H1 (cell line): ENCODE data around the gene TBC1D3B. TPM values are rescaled to one million over a fixed set of nuclear protein-coding genes. Genes with fewer than 3 reads are reported as not detected.

Source experiments
- CTCF ChIA-PET: fragments of 300-600 bp; sonication (Branson Sonifier 250); formaldehyde crosslinking; loops from one replicate; lab custom pipeline; 2021; ENCODE audit not compliant: partially characterized antibody; lab: Charles Lee
- POLR2A ChIA-PET: fragments of 300-600 bp; sonication (Branson Sonifier 250); formaldehyde crosslinking; loops from one replicate; lab custom pipeline; 2021; ENCODE audit warnings: inconsistent platforms; ENCODE audit not compliant: partially characterized antibody; lab: Charles Lee
- DNase-seq, 2 experiments: peaks; one replicate each; pipeline versions ENCODE4 v3.0.0 to v3.0.0-alpha.2; 2010 to 2022; ENCODE audit warnings: low spot score in 2 of 2, low read depth in 1 of 2, mixed read lengths in 1 of 2
- FAIRE-seq: peaks from 2 replicates; lab custom pipeline; 2011; peaks lifted over from hg19 to GRCh38; lab: Jason Lieb, UNC
- H2AFZ ChIP-seq: 2 replicates; pipeline ENCODE4 v1.8.1; 2012; ENCODE audit warnings: low read length, inconsistent platforms
- H2AK5ac ChIP-seq: 2 replicates; pipeline ENCODE4 v1.6.1; 2013; ENCODE audit warnings: low read depth, low read length
- H2BK120ac ChIP-seq: replicated peaks from 2 replicates; pipeline ENCODE3; 2013; ENCODE audit warnings: low read depth, low read length, inconsistent platforms
- H2BK12ac ChIP-seq: 2 replicates; pipeline ENCODE4 v1.6.1; 2013; ENCODE audit warnings: low read depth, low read length
- H2BK15ac ChIP-seq: 2 replicates; pipeline ENCODE4 v1.6.1; 2013; ENCODE audit warnings: low read length
- H2BK20ac ChIP-seq: 2 replicates; pipeline ENCODE4 v1.6.1; 2013; ENCODE audit warnings: low read length
- H2BK5ac ChIP-seq: 2 replicates; pipeline ENCODE4 v1.6.1; 2013; ENCODE audit warnings: low read depth, low read length
- H3K14ac ChIP-seq: 2 replicates; pipeline ENCODE4 v1.6.1; 2013; ENCODE audit warnings: inconsistent platforms; ENCODE audit not compliant: insufficient read length
- H3K18ac ChIP-seq: 2 replicates; pipeline ENCODE4 v1.6.1; 2013; ENCODE audit warnings: low read length; ENCODE audit errors: extremely low read depth
- H3K23ac ChIP-seq: 2 replicates; pipeline ENCODE4 v1.6.1; 2013; ENCODE audit warnings: inconsistent platforms; ENCODE audit not compliant: insufficient read length
- H3K23me2 ChIP-seq: 2 replicates; pipeline ENCODE4 v1.6.1; 2013; ENCODE audit warnings: low read depth, low read length
- H3K27ac ChIP-seq: 2 replicates; pipeline ENCODE4 v1.6.1; 2011; ENCODE audit warnings: low read depth, low read length, inconsistent platforms
- H3K27me3 ChIP-seq, 4 experiments: replicated peaks in 1 of 4; 1 replicate in 1 of 4; 2 replicates in 3 of 4; pipeline versions ENCODE4 v1.6.1 to v1.8.1; 2011 to 2013; ENCODE audit warnings: low read length in 3 of 4, mild to moderate bottlenecking in 3 of 4, inconsistent platforms in 2 of 4, mixed read lengths in 2 of 4, moderate library complexity in 1 of 4; ENCODE audit not compliant: control insufficient read depth in 3 of 4, insufficient read depth in 3 of 4; ENCODE audit errors: extremely low read depth in 1 of 4
- H3K36me3 ChIP-seq, 4 experiments: 2 replicates each; pipeline versions ENCODE4 v1.6.1 to v1.8.1; 2011 to 2013; ENCODE audit warnings: mild to moderate bottlenecking in 4 of 4, low read length in 3 of 4, moderate library complexity in 2 of 4, control low read depth in 1 of 4, inconsistent platforms in 1 of 4; ENCODE audit not compliant: insufficient read depth in 4 of 4, control insufficient read depth in 2 of 4
- H3K4ac ChIP-seq: replicated peaks from 2 replicates; pipeline ENCODE3; 2013; ENCODE audit warnings: low read length, low read depth, mixed read lengths, inconsistent platforms; ENCODE audit not compliant: insufficient read length
- H3K4me1 ChIP-seq, 4 experiments: replicated peaks in 1 of 4; 1 replicate in 1 of 4; 2 replicates in 3 of 4; pipeline versions ENCODE4 v1.6.1 to v1.8.1; 2011 to 2013; ENCODE audit warnings: low read length in 3 of 4, inconsistent platforms in 2 of 4, mixed read lengths in 1 of 4; ENCODE audit not compliant: insufficient read depth in 4 of 4, control insufficient read depth in 3 of 4
- H3K4me2 ChIP-seq, 2 experiments: 2 replicates each; pipeline versions ENCODE4 v1.6.1 to v1.8.1; 2011 to 2013; ENCODE audit warnings: low read depth in 2 of 2, low read length in 2 of 2, control low read depth in 1 of 2, inconsistent platforms in 1 of 2, mild to moderate bottlenecking in 1 of 2; ENCODE audit not compliant: insufficient read depth in 1 of 2
- H3K4me3 ChIP-seq, 4 experiments: fragments of 200-600, 300-600 bp in 1 of 4; sonication (generic), shearing (Covaris generic), sonication (Bioruptor Twin) in 1 of 4; 2 replicates each; pipeline versions ENCODE4 v1.5.1 to v1.8.1; 2011 to 2016; ENCODE audit warnings: low read length in 4 of 4, low read depth in 3 of 4, control low read depth in 2 of 4, inconsistent platforms in 2 of 4, mild to moderate bottlenecking in 2 of 4, mixed read lengths in 1 of 4, moderate library complexity in 1 of 4; ENCODE audit not compliant: insufficient read depth in 2 of 4; ENCODE audit errors: extremely low read depth in 1 of 4
- H3K56ac ChIP-seq: replicated peaks from 2 replicates; pipeline ENCODE3; 2013; ENCODE audit warnings: low read depth, mild to moderate bottlenecking, mixed read lengths, low read length, inconsistent platforms; ENCODE audit not compliant: insufficient read length
- H3K79me1 ChIP-seq: 2 replicates; pipeline ENCODE4 v1.6.1; 2013; ENCODE audit warnings: low read depth, low read length, control low read depth
- H3K79me2 ChIP-seq, 2 experiments: 2 replicates each; pipeline versions ENCODE4 v1.6.1 to v1.8.1; 2012 to 2013; ENCODE audit warnings: low read length in 2 of 2, mild to moderate bottlenecking in 2 of 2, inconsistent platforms in 1 of 2; ENCODE audit not compliant: insufficient read depth in 2 of 2, control insufficient read depth in 1 of 2
- H3K9ac ChIP-seq, 4 experiments: replicated peaks in 1 of 4; 1 replicate in 1 of 4; 2 replicates in 3 of 4; pipeline versions ENCODE4 v1.6.1 to v1.8.1; 2011 to 2013; ENCODE audit warnings: low read depth in 3 of 4, low read length in 3 of 4, control low read depth in 2 of 4, mild to moderate bottlenecking in 2 of 4, moderate library complexity in 2 of 4, inconsistent platforms in 1 of 4; ENCODE audit errors: extremely low read depth in 1 of 4
- H3K9me3 ChIP-seq, 2 experiments: 2 replicates each; pipeline versions ENCODE4 v1.6.1 to v1.8.1; 2012 to 2013; ENCODE audit warnings: mild to moderate bottlenecking in 2 of 2, moderate library complexity in 2 of 2, control low read depth in 1 of 2, inconsistent platforms in 1 of 2, low read depth in 1 of 2, low read length in 1 of 2, mixed read lengths in 1 of 2; ENCODE audit not compliant: insufficient read depth in 2 of 2
- H4K20me1 ChIP-seq, 2 experiments: replicated peaks in 1 of 2; 2 replicates each; pipeline versions ENCODE3 to v1.8.1; 2011 to 2013; ENCODE audit warnings: inconsistent platforms in 2 of 2, low read length in 2 of 2, mild to moderate bottlenecking in 1 of 2; ENCODE audit not compliant: insufficient read depth in 2 of 2, control insufficient read depth in 1 of 2
- H4K5ac ChIP-seq: 2 replicates; pipeline ENCODE4 v1.6.1; 2013; ENCODE audit warnings: low read length, low read depth, mixed read lengths, inconsistent platforms; ENCODE audit not compliant: insufficient read length
- H4K8ac ChIP-seq: 2 replicates; pipeline ENCODE4 v1.8.0; 2013; ENCODE audit warnings: mild to moderate bottlenecking, moderate library complexity, low read length, inconsistent platforms; ENCODE audit not compliant: insufficient read depth; ENCODE audit errors: extremely low read depth
- H4K91ac ChIP-seq: replicated peaks from 2 replicates; pipeline ENCODE3; 2013; ENCODE audit warnings: low read length, mixed read lengths, inconsistent platforms; ENCODE audit not compliant: insufficient read length
- ATF3 ChIP-seq: IDR thresholded peaks from 2 replicates; pipeline ENCODE4 v1.6.1; 2011; ENCODE audit warnings: low read depth, mild to moderate bottlenecking, low read length; ENCODE audit not compliant: insufficient read depth
- BACH1 ChIP-seq: IDR thresholded peaks from 2 replicates; pipeline ENCODE4 v1.6.1; 2012; ENCODE audit warnings: low read length, improper control_type of control experiment
- CBX5 ChIP-seq: fragments of 300-800, 300-1000 bp; sonication (generic); IDR thresholded peaks from 2 replicates; pipeline ENCODE4 v1.7.1; 2016; ENCODE audit warnings: antibody characterized with exemption, low read length, low read depth
- CREB1 ChIP-seq: IDR thresholded peaks from 2 replicates; pipeline ENCODE4 v1.6.1; 2012; ENCODE audit warnings: inconsistent platforms
- CTCF ChIP-seq, 3 experiments: IDR thresholded peaks; 1 replicate in 2 of 3; 2 replicates in 1 of 3; pipeline versions ENCODE4 v1.5.1 to v1.6.1; 2011; ENCODE audit warnings: low read length in 3 of 3, mild to moderate bottlenecking in 3 of 3, inconsistent platforms in 2 of 3, low read depth in 1 of 3, moderate library complexity in 1 of 3; ENCODE audit not compliant: insufficient read depth in 1 of 3; ENCODE audit errors: control extremely low read depth in 1 of 3
- JUN ChIP-seq: IDR thresholded peaks from 2 replicates; pipeline ENCODE4 v1.6.1; 2011; ENCODE audit warnings: low read depth, mild to moderate bottlenecking, improper control_type of control experiment, low read length
- MAFK ChIP-seq: IDR thresholded peaks from 2 replicates; pipeline ENCODE4 v1.6.1; 2012; ENCODE audit warnings: low read depth, mild to moderate bottlenecking, improper control_type of control experiment, low read length
- PHF8 ChIP-seq: fragments of 200-600 bp; sonication (generic); conservative IDR thresholded peaks from 2 replicates; pipeline ENCODE4 v1.7.1; 2012; ENCODE audit warnings: low read depth, mild to moderate bottlenecking, inconsistent platforms, low read length, moderate library complexity
- TAF7 ChIP-seq: optimal IDR thresholded peaks from 2 replicates; pipeline ENCODE3; 2011; ENCODE audit warnings: low read depth, mild to moderate bottlenecking, inconsistent platforms, low read length, moderate library complexity, borderline replicate concordance
- TCF12 ChIP-seq: IDR thresholded peaks from 2 replicates; pipeline ENCODE4 v1.6.1; 2011; ENCODE audit warnings: low read depth, mild to moderate bottlenecking, low read length
- WGBS, 2 experiments: shearing (Covaris generic) in 1 of 2; methylation state at CpG; one replicate each; pipeline versions ENCODE4 v1.1.6 to v1.1.7; 2013 to 2015; ENCODE audit warnings: low lambda C conversion rate in 2 of 2, mixed read lengths in 2 of 2, inconsistent platforms in 1 of 2, low coverage in 1 of 2, missing lambda C conversion rate in 1 of 2; ENCODE audit not compliant: insufficient replicate concordance in 2 of 2, insufficient coverage in 1 of 2, insufficient read length in 1 of 2; ENCODE audit errors: extremely low coverage in 1 of 2, missing lambda C conversion rate in 1 of 2; 5-methylcytosine and 5-hydroxymethylcytosine counted together
- polyA plus RNA-seq, 7 experiments: library from polyadenylated mRNA; depleted of rRNA in 3 of 7; stranded (reverse) in 5 of 7; unstranded in 2 of 7; fragments of >200 nt in 5 of 7; fragments of 200-250 nt in 2 of 7; gene quantifications; 1 replicate in 5 of 7; 2 replicates in 1 of 7; 4 replicates in 1 of 7; pipeline versions ENCODE4 v1.2.1 to v1.2.3, GENCODE V29; 2011 to 2013; ENCODE audit warnings: missing spikeins in 2 of 7, mixed read lengths in 2 of 7
- total RNA-seq: library from RNA; stranded (reverse); fragmentation: NEBNext Ultra II Directional; extraction: Animal tissue kit (Norgen Biotek cat#: 25700); gene quantifications from 2 replicates; pipeline ENCODE4 v1.2.1, GENCODE V29; 2021

Gene TBC1D3B
- total and polyA plus RNA-seq, 2 of the 8 experiments (the other 6 are each of a cell fraction or from before 2014, with no cell fraction given), result 0.54 to 6.2 TPM

- Histone ChIP-seq H3K23me2 (no peaks in the 10 kb centered on the region), H2AK5ac (no peak overlapping the region), H3K9me3 (no peaks in the 10 kb centered on the region), H3K4me3 (no peak overlapping the region), H4K8ac (no peak overlapping the region), H4K5ac (no peak overlapping the region), H3K27me3 (no peaks in the 10 kb centered on the region), H4K20me1 (no peaks in the 10 kb centered on the region), H3K9ac (no peak overlapping the region), H3K36me3 (no peaks in the 10 kb centered on the region), H2BK12ac (no peak overlapping the region), H3K18ac (no peak overlapping the region), H3K4ac (no peak overlapping the region), H4K91ac (no peak overlapping the region), H3K79me1 (no peaks in the 10 kb centered on the region), H2BK5ac (no peak overlapping the region), H3K4me2 (no peak overlapping the region), H2AFZ (no peak overlapping the region), H3K56ac (no peak overlapping the region), H2BK15ac (no peak overlapping the region), H2BK120ac (no peak overlapping the region), H3K23ac (no peak overlapping the region), H3K4me1 (peaks cover 0 to 4% (median 3%) of the 10 kb centered on the region in 4 experiments; a peak in 6 of 7 replicates), H2BK20ac (no peak overlapping the region), H3K27ac (no peak overlapping the region), H3K14ac (no peak overlapping the region), H3K79me2 (no peaks in the 10 kb centered on the region)
- no peak for FAIRE-seq
- no peak for DNase-seq
- CTCF ChIA-PET, result interaction anchor here (0.7 to 2.1 kb wide), 5 partner anchors 56 to 214 kb away, joined by 3 to 6 read pairs (median 3); no protein-coding TSS in a partner anchor
- WGBS, 2 experiments, result 93% methylated on average over 4 of the region's 4 CpGs; no CpG with 5 or more reads in 1 of the 2 experiments
- POLR2A ChIA-PET, result interaction anchor here (0.7 to 1.2 kb wide), 2 partner anchors 9 to 12 kb away, joined by 3 read pairs; no protein-coding TSS in a partner anchor
- TF ChIP-seq ATF3 (no peak), TAF7 (no peak), JUN (no peak), CREB1 (no peak), MAFK (no peak), BACH1 (no peak), TCF12 (no peak), CBX5 (no peak), PHF8 (no peak), CTCF (IDR thresholded peaks at IDR 0.05; ENCODE audit: control extremely low read depth in 1 of 3, insufficient read depth in 1 of 3, low read depth in 1 of 3, low read length in 3 of 3) (no peak)
These were observed 47.9 kb downstream of the TBC1D3B start for GRCh38 chr17:36128411-36128978.
